ENCODE results near the gene CACNA2D3.

DNA sequence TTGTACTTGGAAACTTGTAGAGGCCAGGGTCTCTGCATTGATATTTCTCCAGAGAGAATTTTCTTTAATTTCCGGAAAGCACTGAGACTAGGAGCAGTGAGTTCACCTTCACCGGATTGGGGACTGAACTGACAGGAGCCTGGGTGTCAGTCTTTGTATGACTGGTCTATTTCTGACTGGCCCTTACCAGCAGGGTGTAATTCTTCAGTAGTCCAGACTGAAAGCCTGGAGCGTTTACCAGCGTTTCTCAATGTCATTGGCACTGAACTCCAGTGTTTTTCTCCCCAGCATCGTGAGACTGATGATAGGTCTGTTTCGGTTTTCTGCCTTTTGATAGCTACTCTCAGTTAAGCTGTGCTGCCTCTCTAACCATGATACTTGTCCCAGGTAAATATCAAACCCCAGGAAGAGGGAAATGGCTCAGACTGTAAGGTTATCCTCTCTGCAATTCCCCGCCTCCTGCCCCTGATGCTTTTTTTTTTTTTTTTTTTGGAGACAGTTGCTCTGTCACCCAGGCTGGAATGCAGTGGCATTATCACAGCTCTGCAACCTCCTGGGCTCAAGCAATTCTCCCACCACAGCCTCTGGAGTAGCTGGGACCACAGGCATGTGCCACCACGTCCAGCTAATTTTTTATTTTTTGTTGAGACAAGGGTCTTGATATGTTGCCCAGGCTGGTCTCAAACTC, 103.6 kb downstream of the CACNA2D3 start:
- TF ChIP-seq, protein P1, sequence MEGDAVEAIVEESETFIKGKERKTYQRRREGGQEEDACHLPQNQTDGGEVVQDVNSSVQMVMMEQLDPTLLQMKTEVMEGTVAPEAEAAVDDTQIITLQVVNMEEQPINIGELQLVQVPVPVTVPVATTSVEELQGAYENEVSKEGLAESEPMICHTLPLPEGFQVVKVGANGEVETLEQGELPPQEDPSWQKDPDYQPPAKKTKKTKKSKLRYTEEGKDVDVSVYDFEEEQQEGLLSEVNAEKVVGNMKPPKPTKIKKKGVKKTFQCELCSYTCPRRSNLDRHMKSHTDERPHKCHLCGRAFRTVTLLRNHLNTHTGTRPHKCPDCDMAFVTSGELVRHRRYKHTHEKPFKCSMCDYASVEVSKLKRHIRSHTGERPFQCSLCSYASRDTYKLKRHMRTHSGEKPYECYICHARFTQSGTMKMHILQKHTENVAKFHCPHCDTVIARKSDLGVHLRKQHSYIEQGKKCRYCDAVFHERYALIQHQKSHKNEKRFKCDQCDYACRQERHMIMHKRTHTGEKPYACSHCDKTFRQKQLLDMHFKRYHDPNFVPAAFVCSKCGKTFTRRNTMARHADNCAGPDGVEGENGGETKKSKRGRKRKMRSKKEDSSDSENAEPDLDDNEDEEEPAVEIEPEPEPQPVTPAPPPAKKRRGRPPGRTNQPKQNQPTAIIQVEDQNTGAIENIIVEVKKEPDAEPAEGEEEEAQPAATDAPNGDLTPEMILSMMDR (IDR thresholded peaks at IDR 0.05): no peak
- TF ChIP-seq POLR2A (IDR thresholded peaks at IDR 0.05): no peak

Measured in transverse colon (tissue), 3 donors.